SKM-1 treated with dmso at 0.1 percent for 144 hours (cell line): Measurements from ENCODE around the gene NR2F2.

Experiments used
- DNase-seq: peaks from one replicate; lab custom pipeline; 2025; ENCODE audit not compliant: unreplicated experiment; lab: John Stamatoyannopoulos, UW

NR2F2 gene

DNA sequence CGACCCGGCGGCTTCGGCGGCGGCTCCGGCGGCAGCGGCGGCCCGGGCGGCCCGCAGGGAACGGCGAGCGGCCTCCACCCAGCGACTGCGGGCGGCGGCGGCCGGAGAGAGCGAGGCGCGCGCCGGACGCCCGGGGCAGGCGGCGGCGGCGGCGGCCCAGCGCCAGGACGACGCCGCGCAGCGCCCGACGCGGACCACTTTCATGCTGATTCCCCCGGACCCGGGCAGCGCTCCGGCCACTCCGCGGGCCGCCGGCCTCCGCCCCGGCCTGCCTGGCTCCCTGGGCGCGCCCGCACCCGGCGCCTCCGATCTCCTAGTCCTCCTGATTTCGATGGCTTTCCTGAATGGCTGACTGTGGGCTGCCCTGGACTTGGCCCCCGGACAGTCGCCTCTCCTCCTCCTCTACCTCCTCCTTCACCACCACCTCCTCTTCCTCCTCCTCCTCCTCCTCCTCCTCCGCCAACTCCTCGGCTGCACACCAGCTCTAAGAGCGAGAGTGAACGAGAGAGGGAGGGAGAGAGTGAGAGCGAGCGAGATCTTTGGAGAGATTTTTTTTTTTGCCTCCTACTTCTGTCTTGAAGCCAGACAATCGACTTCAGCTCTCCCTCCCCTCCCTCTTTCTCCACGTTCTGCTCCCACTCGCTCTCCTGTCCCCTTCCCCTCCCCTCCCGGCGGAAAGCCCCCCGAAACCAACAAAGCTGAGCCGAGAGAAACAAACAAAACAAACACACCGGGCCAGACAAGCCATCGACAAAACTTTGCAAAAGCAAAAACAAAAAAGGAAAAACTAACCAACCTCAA lies 844 bp downstream of the NR2F2 start:
- no peak for DNase-seq

- no peak for DNase-seq
Observed at GRCh38 chr15:96331945-96332636, 1.6 kb downstream of the NR2F2 start.

DNA sequence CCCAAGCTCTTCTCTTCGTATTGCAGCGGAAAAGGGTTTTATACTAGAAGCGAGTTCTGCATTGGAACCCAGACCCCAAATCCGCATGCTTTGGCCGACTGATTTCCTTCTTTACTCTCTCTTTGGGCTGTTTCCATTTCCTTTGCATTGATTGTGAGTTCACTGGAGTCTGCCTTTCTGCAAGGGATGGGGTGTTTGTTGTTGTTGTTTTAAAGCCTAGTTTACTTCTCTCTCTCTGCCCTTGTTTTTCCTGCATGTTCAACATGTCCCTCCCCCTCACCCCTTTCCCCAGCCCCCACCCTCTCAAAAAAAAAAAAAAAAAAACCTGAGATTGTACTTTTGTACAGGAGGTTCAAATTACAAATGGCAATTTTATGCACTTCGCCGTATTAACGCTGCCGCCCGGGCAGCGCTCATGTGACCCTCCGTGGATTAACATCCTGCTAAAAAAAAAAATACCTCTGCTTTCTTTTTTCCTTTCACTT lies 2.2 kb downstream of the NR2F2 start:
- DNase-seq = no peak

DNA sequence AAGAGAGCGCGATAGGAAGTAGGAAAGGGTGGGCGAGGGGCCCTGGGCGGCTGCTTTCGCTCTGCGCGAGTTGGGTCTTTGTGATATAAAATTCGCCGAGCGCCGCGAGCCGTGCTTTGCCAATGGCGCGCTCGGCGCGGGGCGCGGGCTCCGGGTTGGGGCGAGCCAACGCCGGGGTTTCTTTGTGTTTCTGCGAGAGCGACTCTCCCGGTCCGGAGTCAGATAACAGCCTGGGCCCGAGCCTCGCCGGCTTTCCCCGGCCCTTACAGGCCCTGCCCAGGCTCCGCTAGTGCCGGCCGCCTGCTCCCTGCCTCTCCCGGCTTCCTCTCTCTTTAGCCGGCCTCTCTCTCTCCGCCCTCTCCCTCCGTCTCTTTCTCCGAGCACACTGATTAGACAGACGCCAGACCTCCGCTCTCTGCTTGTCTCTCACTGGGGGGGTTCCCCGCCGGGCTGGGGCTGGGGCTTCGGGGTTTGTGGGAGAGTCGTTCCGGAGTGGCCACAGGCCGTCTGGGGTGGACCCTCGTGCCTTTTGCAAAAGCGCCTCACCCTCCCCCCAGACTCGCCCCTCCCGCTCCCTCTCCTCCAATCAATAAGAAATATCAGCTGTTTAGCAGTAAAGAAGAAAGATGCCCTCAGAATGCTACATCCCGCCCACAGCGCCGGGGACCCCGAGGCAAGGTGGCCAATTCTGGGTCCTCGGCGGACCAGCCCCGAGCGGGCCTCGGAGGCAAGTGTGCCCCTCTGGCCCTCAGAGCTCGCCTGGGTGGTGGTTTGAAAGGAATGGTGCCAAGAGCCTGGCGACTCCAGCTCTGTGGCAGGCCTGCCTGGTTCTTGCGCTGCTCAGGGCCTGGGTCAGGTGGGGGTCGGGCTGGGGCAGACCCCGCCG lies 2.9 kb downstream of the NR2F2 start:
- no peak for DNase-seq

GRCh38 chr15:96334017-96334704 lies 3.7 kb downstream of the NR2F2 start:
- no peak for DNase-seq

- DNase-seq = no peak
Observed at GRCh38 chr15:96334705-96335410, 4.4 kb downstream of the NR2F2 start.

GRCh38 chr15:96335411-96336024 lies 5.0 kb downstream of the NR2F2 start:
- DNase-seq = no peak

DNA sequence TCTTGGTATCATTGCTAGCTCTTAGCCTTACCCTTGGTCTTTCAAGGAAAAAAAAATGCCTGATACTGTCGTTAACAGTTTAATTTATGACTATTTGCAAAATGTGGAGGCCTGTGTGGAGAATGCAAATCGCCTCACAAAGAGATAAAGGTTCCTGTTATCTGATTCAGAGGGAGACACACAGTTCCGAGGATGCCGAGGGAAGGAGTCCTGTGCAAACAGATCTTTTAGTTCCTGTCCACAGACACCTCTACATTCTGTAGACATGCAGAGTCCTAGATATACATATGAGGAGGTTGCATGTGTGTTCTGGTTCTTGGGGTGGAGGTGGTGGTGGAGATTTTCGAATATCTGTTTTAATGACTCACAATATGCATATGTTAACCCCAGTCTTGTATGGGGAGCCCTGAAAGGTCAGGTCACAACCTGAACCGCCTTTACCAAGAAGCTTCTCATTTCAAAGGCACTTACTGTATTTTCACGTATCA lies 5.7 kb downstream of the NR2F2 start:
- no peak for DNase-seq

DNA sequence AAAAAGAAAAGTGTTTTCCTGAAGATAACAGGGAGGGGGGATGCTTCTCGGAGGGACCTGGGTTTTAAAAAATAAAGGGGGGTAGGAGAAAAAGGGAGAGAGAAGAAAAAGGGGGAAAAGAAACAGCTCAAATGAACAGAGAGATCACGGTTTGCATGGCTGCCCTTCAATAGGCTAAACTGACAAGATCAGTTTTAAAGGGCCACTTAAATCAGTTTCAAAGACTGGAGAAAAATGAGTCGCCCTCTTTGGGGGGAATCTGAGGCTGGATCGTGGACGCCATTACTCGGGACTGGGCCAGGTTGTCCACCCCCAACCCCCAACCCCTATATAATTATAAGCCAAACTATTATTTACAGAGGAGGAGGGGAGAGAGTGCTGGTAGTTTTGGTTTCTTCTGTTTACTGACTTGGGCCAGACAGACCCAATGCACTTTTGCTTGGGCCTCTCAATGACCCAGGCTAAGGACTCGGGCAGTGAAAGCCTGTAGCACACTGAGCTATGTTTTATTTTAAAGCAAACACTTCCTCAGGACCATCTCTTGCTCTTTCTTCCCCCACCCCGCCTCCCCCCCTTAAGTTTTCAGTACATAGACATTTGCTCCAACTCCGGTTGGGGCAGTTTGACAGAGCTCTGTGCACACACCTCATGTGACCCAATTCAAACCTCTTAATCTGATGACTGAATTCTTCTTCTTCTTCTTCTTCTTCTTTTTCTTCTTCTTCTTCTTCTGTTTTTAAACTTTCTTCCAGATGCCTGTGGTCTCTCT lies 6.3 kb downstream of the NR2F2 start:
- no peak for DNase-seq

DNA sequence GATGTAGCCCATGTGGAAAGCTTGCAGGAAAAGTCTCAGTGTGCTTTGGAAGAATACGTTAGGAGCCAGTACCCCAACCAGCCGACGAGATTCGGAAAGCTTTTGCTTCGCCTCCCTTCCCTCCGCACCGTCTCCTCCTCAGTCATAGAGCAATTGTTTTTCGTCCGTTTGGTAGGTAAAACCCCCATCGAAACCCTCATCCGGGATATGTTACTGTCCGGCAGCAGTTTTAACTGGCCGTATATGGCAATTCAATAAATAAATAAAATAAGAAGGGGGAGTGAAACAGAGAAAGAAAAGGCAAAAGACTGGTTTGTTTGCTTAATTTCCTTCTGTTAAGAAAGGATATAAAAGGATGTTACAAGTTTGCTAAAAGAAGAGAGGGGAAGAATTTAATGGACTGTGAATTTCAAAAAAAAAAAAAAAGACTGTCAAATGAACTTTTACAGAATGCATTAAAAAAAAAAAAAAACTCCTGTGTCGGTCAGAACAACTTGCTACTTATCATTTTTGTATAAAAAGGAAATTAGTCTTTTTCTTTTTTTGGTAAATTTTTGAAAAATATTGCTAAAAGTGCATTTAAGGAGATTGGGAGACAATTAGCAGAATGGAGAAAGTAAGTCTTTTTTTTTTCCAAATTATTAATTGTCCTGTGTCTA lies 7.0 kb downstream of the NR2F2 start:
- DNase-seq = no peak

DNA sequence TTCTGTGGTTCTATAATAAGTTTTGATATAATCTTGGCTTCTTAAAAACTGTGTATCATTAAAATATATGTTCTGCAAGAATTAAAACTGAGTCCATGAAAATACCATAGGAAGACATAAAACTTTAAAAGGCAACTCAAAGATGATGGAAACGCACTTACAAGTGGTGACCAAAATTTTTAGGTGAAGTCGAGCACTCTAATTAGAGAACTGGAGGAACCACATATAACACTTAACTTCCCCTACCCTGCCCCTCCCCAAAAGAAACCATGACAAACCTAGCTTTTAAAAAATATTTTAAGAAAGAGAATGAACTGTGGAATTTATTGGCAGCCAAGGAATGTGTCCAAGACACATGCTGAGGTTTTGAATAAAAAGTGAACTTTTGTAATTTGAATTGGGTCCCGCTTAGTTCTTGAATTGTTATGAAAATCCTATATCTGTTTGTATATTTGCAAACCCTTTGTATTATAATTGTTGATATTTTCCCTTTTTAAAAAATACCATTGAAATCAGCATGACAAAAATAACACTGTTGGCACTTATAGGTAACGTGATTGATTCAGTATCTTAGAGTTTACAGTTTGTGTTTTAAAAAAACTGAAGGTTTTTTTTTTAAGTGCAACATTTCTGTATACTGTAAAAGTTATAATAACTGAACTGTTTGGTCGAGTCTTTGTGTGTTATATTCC lies 7.7 kb downstream of the NR2F2 start:
- no peak for DNase-seq

DNA sequence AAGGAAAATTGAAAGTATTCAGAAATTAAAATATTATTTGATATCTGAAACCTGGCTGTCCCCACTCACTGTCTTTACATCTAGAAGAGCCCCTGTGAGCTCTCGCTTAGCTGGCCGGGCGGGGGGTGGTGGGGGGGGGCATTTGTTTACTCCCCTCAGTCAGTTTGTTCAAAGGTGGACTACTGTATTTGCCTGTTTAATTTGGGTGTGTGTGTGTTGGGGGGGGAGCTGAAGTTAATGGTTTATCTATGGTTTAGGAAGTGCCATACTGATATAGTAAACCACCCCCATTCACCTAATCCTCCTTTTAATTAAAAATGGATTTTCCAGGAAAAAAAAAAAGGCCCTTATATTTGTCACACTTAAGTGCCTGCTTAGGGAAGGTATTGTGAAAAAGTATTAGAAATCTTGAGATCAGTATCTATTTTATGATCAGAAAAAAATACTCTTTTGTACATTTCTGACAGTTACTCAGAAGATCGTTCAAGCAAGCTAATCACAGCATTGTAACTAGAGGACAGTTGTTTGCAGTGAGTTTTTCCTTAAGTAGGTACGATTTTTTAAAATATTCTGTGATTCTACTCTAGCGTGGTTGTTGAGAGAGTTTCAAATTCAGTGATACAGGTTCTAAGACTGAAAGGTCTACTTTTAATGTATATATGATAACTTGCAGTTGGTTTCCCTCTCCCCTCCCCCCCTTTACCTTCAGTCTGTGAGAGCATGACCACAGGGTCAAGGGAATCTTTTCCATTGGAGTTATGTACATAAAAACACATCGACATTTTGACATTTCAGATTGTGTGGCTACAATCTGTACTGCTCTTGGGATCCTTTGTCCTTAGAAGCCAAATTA lies 8.5 kb downstream of the NR2F2 start:
- no peak for DNase-seq

DNA sequence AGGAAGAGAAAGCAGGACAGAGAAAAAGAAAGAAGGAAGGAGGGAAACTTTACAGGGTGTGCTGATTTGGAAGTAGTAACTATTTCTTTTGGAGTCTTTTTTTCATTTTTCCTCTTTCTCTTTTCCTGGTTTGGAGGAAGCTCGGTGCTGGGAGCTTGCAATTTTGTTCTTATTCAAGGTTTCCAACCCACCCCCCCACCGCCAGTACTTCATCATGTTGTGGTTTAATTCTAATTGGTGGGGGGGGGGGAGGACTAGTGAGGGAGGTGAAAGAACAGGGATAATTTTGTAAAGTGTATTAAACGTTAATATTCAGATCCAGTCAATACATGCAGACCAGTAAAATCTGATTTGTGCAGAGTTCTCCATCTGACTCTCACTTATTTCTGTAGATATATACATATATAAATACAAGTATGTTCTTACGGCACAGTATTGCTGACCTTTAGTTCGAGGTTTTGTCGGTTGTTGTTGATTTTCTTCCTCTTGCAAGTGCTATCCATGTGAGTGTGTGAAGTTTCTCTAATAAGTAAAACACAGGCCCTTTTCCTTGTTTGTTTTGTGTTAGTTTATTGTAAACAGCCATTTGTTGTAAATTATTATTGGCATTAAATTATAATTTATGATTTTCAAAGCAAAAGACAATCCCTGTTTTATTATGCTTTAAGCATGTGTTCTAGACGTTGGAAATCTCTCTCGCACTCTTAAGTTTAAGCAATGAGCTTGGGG lies 9.3 kb downstream of the NR2F2 start:
- DNase-seq = no peak

DNA sequence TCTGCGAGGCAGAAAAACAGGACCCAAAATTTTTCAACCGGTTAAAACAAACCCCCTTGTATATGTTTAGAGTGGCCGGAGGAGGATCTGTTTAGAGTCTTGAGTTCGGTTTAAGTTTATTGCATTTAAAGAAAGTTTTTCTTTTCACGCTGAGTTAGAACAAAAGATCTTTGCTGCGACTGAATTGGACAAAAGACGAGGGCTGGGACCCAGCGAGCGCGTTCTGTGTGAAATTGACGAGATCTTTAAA lies 9.8 kb downstream of the NR2F2 start:
- no peak for DNase-seq

DNA sequence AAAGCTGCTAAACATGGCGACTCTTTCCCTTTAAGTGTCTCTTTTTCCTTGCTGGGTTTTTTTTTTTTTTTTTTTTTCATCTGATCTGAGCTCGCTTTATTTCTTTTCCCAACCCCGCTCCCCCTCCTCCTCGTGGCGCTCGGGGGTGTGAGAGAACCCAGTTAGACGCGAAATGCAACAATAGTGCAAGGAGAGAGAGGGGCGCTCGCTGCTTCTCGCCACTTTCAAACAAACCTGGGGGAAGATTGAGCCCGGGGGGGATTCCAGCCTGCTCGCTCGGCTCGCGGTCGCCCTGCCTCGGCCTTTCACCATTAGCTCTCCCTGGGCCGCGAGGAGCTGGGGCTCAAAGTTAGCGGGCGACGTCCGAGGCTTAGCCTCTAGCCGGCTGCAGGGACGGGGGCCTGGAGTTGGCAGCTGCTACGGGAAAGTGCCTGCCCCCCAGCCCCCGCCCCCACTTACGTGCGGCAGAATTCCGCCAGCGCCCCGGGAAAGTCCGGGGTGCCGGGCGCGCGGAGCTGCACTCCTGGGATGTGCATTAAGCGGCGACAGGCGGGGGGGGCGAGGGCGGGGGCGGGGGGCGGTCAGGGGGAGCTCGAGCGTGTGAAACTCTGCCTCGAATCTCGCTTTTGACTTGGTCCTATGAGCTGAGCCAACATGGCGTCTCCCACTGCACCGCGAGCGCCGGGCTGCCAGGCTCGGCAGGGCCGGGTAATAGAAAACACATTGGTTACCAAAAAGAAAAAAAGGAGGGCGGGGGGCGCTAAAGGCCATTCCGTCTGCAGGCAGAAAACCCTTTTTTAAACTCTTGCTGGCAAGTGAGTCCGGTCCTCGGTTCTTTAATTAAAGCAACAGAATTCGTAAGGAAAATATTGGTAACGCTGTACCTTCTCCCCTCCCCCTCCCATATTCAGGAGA lies 10.4 kb downstream of the NR2F2 start:
- DNase-seq = no peak
